NOMO-1 treated with DMSO at 0.1 percent for 48 hours (cell line): ENCODE measurements around the gene PDGFD.

Source experiments
- DNase-seq: peaks from one replicate; lab custom pipeline; 2025; ENCODE audit not compliant: unreplicated experiment; lab: John Stamatoyannopoulos, UW

Gene PDGFD

DNA sequence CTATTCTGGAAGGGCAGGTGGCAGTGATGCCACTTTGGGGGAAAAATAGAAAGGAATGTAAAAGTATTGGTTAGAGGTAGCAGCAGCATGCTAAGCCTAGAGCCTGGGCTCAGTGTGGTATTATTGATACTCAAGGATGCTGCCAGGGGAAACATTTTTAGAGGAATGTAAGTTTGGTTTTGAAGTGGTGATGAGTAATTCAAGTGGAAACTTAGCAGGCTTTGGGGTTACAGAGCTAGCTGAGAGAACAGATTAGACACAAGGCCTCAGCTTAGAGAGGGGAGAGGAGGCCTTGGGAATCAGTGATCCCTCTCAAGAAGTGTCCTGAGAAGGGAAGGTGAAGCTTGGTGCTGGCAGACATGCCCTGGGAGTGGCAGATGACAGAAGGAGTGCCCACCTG is 160.5 kb downstream of the PDGFD start:
- DNase-seq = no peak

DNA sequence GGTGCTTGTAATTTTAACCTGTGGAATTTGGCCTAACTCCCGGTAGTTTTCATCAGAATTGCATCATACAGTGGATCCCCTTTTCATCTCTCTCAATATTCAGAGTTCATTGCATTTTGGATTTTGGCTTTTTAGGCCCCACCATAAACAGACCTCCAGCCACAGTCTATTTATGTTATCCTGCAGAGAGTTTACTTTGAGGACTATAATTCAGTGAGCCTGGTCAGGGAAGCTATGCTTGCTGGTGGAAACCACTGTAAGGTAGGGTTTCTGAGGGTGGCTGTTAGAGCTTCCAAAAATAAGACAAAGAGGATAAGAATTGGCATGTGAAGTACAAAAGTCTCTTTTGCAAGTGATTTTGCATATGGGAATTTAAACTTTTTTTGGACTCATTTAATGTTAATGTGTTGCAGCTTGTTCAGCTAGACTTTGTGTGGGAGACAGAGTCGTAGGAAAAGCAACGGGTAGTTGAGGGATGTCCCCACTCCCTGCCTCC is 162.3 kb downstream of the PDGFD start:
- no peak for DNase-seq

DNA sequence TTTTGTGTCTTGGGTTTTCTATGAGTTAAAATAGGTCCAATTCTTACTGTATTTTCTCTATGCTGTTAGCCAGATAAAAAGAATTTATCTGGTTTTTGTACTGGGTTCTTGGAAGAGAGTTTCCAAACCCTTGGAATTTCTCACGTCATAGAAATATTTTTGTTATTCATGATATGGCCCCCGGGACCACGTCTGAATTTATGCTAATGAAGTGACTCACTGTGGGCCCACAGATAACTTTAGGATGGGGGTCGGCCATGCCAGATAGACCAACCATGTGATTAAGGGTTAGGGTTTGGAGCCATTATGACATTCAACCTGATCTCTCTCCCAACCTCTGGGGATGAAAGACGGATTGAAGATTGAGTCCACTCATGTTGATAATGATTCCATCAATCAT is 163.1 kb downstream of the PDGFD start:
- no peak for DNase-seq

DNA sequence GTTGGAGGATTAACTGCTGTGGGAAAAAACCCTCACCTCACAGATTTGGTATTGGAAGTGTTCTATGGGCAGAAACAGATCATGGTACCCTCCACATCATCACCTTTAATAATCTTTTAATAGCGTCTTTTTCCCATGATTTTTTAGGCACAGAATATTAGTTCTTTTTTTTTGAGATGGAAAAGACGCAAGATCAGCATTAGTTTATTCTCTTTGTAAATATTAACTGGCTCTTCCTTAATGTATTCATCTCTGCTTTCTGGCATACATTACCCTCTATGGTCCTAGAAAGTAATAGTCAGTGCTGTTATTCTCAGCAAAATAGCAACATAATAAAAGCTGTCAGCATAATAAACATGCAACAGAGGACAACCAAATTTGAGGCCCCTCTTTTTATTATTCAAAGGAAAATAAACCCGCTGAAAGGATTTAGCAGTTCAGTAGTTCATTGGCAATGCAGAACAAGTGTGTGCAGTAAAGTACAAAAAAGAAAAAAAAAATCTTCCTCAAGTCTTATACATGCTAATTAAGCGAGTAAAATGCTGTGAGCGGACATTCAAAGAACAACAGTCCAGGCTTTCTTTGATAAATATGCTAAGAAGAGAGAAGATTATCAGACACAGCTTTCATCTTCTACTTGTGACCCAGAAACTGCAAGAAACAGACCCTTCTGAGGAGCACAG is 165.0 kb downstream of the PDGFD start:
- no peak for DNase-seq

DNA sequence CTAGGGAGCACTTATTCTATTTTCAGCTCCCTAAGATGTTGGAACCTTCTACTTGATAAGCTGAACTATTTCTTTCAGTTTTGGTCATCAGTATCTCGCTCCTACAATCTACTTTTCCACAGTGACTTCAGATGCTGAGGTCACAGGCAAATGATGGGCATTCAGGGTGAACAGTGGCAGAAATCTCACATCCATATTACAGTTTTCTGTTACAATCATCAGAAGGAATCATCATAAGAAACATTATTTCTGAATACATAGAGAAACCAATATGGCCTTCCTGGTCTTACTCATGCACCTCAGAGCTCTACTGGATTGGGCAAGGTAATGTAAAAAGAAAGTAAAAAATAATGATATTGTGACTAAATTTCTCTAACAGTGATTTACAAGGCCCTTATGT is 166.9 kb downstream of the PDGFD start:
- no peak for DNase-seq

DNA sequence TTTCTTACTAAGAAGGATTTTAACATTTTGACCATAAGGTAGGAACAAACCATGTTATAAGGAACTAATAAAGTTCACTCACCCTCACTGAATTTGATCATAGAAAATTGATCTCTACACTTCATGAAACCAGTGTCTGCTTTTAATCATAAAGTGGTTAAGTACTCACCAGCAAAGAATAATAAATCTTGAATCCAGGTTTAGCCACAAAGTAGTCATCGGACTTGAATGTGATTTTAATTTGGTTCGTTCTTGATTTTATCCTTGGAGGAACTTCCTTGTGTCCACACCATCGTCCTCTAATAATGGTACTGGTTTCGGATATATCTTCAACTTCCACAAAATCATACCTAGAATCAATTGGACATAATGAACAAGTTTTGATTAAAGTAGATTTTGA is 168.1 kb downstream of the PDGFD start:
- DNase-seq = no peak

DNA sequence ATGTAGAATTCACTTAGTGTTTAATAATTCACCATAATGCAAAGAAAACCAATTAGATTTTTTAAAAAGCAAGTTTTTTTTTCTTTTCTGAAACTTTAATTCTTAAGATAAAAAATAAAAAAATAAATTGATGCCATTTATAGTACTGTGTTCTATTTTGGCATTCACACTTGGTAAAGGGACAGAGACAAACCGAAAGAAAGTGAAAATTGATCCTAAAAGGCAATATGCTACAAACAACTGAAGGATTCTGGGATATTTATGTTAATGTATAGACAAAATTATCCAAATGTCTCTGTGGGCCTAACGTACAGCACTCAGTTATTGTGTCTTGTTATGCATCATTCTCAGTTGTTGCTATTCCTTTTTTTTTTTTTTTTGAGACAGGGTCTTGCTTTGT is 169.4 kb downstream of the PDGFD start:
- no peak for DNase-seq

DNA sequence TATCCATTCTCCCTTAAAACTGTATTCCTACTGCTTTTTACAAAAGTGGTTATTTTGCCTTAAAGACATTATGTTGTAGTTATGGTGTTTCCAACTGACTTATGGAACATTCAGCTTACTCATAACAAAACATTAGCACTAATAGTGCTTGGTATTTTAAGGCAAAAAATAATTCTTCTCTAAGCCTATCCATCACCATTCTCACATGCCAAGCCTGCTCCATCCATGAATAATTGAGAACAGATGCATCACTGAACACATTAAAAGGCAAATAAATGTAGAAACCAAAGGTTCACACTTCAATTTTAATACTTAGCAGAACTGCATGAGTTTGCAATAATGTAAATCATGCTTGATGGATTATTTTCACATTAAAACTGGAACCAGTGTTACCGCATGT is 169.9 kb downstream of the PDGFD start:
- DNase-seq = no peak

DNA sequence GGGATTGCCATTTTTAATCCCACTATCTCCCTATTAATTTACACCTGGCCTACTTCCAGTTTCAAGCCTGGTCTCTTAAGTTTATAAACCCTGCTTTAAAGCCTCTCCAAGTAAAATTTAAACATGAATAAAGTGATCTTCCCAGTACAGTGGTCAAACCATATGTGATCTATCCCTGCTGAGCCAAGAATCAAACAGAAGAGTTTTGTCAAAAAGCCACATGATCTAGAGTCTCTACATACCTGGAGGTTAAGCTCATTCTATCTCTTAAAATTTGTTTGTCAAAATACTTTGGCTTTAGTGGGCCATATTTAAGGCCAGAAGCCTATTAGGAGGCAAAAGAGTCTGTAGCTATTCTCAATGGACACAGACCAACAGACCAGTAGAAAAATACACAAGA is 170.4 kb downstream of the PDGFD start:
- no peak for DNase-seq

DNA sequence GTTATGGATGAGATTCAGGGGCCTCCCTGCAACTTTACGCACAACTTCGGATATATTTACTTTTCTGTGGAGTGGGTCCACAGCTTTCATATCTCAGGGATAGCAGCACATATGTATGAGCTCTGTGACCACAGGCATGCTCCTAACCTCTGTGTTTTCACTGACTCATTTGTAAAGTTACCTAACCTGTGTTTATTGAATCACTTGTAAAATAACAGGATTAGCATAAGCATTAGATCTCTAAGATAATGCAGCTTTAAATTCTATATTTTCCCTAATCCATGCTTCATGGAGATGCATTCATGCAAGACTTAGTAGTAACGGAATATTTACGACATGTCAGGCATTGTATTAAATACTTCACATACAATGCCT is 175.4 kb downstream of the PDGFD start:
- no peak for DNase-seq

DNA sequence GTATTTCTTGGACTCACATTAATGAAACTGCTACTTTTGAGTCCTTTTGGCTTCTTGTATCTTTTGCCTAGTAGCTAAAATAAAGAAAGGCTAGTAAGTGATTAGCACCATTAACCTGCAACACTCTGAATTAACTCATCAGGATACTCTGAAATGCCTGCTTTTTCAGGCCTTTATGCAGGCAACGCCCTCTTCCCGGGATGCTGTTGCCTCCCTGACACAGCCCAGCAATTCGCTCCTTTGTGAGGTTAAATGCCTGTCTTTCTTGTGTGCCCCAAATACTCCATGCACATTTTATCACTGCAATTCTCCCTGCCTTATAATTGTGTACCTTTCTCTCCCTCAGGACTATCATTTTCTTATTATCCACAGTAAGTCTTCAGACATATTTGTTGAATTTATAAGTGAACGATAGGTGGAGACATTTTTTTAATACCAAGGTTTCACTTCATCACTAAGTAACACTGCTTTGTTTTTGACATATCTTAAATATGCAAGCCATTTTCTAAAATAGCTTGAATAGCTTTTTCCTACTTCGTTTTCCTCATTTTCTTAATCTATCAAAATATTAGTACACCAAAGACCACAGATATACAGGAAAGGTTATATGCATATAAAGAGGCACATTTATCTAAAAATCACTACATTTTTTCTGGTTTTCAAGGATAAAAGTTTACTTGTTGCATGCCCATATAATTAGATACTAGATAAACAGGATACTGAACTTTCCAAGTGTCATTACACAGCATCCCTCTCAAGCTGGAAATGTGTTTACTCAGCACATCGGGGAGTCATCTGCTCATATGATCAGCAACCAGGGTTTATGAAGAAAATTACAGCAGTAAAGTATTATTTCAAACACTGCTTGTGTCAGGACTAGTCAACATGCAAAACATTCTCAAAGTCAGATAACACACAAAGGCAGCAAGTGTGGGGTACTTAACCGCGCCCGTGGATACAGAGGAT is 176.0 kb downstream of the PDGFD start:
- no peak for DNase-seq

DNA sequence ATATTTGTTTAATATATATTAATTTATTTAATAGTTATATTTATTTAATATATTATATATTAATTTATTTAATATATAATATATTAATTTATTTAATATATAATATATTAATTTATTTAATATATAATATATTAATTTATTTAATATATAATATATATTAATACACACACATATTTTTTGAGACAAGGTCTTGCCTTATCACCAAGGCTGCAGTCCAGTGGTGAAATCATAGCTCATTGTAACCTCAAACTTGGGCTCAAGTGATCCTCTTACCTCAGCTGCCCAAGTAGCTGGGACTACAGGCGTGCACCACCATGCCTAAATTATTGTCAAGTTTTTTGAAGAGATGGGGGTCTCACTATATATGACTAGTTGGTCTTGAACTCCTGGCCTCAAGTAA is 178.9 kb downstream of the PDGFD start:
- no peak for DNase-seq

DNA sequence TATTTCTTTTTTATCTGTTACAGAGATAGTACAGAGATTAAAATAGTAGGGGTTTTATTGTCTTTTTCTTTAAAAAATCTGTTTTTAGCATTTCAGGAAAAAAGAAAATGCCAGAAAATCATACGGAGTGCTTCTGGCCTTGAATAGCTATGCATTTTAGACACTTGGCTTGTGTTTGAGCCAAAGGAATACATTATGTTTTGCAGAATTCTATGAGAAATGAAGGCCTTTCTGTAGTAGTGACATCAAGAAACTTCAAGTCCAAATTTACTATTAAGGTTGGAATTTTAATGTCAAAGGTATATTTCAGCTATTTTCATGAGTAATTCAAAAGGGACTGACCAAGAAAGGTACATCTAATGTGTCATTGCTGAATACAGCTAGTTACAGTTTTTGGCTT is 183.8 kb downstream of the PDGFD start:
- DNase-seq = no peak

DNA sequence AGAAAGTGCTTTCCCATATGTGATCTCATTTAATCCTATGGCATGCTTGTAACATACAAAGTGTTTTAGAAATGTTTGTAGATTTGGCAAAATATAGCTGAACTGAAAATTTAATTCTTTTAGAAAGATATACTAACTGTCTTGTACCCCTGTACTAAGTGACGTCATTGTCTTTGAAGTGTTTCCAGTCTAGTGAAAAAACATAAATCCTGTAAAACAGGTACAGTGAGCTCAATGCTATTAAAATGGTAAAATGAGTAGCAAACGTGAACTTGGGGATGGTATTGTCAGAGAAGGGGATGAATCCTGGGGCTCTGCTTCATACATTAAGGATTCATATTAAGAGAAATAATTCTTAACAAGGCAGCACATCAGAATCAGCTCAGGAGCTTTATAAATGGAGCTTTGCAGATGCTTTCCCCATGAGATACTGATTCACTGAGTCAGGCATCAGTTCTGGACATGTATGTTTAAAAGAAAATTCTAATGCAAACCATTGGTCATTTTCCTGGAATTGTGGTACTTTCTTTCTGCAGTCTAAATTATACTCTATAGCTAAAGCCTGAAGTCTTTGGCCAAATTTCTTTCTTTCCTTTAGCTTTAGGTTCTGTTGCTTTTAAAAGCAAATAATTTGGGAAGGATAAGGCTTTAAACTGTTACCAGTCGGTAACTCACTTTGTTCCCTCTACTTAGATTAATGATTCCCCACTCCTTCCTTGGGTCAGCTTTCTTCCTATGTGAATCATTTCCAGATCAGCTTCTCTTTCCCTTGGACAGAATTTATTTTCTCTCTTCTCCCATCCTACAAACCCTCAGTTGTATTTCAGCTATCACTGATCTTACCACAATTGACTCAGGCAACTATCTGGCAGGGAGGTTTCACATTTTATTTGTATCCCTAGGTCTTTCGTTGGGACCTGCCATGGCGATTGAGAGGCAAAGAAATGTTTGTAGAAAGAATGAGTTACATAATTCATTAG is 185.0 kb downstream of the PDGFD start:
- no peak for DNase-seq

DNA sequence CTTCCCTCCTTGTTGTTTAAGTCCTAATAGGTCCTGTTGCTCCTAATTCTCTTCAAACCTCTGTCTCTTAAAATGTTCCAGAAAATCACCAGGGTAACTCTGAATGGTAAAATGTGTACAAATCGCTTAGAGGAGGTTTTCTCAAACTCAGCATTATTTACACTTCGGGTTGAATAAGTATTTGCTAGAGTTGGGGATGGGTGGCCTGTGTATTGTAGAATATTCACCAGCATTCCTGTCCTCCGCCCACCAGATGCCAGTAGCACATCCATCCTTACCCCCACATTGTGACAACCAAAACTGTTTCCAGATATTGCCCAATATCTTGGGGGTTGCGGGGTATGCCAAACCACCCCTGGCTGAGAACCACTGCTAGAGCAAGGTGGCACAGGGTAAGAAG is 191.9 kb downstream of the PDGFD start:
- DNase-seq = no peak

DNA sequence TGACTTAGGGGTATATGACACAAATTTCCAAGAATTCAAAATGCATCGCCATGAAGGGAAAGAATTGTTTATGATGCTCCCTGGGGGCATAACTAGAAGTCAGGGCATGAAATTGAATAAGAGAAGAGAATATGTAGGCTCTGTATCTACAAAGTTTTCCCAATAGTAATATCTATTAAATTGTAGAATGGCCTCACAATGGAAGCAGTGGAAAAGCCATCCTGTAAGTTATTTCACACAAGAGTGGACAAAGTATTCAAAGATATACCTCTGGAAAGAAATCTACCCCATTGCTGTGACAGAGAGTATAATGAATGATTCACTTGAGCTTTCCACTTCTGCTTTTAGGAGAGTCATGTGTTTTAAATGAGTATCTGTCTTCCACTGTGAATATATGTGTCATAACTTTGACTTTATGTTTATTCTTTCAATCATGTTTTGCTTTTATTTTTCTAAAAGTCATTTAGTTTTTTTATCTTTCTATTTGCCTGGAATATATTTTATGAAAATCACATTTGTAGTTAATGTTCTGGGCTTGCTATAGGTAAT is 193.2 kb downstream of the PDGFD start:
- peak; percentile 76 for DNase-seq

DNA sequence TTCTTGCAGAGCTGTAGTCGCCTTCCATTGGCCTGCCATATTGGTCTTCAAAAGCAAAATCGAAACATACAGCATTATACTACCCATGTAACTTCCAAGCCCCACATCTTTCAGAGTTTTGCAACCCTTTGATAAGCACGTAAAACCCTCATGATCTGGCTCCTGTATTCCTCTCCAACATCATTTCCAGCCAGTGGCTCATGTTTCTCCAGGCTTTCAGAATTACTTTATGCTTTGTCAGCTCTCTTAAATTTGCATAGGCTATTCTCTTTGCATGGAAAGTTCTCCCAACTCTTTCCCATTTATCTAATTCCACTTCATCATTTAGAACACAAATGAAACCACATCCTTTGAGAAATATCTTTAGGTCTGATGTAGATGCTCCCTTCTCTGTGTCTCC is 195.3 kb downstream of the PDGFD start:
- no peak for DNase-seq

DNA sequence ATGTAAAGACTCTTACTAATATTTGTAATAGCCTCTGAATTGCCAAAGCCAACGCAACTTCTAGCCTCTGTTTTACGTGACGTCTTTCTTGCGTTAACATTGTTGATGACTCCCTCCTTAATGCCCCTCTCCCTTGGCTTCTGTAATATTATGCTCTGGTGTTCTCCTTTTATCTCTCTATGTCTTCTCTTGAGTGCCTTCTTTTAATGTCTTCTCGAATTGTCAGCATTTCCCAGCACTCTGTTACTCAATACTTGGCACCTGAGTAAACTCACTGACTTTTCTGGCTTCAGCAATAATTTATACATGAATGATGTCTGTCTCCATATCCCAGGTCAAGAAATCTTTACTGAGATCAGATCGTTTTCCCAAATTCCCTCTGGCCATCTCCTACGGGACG is 196.0 kb downstream of the PDGFD start:
- DNase-seq = no peak

DNA sequence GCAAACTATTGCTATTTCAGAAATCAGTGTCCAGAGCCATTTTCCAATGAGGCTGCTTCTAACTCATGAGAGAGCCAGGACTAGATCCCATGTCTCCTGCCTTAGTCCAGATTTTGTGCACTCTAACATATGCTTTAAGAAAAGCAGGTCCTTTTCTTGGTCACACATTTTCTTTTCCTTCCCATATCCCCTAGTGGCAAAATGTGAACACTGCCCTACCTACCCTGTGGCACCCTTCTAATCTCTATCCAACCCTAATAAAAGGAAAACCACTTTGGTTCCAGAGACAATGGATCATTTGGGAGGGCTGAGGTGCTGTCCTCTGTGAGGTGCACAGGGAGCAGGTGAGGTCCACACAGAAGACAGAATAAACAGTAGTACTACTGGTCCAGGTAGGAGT is 199.6 kb downstream of the PDGFD start:
- no peak for DNase-seq

DNA sequence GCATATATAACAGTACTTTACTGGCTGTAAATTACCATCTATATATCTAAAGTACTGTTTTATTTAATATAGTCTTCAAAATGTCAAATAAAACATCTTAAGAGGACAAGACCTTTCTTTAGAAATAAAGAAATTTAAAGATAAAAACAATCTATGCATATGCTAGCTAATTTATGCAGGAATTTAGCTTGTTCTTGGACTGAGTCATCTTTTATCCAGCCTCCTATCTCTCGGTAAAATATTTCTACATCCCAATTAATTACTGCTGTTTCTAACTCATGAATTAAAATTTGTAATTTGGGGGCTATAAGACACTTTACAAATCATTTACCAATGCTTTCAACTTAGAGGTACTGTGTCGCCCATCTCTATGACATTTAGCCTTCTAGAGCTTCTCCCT is 200.3 kb downstream of the PDGFD start:
- no peak for DNase-seq

DNA sequence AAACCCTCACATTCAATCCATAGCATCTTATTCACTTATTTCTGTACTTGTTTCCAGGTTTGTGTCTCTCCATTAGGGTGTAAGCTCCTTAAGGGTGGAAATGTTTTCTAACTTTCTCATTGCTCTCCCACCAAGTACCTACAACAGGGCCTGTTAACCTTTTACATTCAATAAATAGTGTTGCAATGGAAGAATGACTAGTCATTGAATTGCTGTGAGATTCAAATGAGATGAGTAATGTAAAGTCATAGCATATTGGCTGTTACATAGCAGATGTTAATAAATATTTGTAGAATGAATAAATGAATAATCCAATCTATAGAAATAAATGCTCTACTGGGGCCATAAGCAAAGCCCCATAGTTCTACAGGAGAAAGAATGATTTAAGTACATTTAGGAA is 202.9 kb downstream of the PDGFD start:
- DNase-seq = no peak
